Activated naive CD4-positive, alpha-beta T cell treated with anti-CD3 and anti-CD28 coated beads, Interleukin-2, amount 50 U/mL, for 16 hours (primary cell): ENCODE results near the gene MRPS24.

Source experiments
- DNase-seq: peaks from one replicate; pipeline ENCODE4 v3.0.0-alpha.2; 2020

The MRPS24 gene

DNA sequence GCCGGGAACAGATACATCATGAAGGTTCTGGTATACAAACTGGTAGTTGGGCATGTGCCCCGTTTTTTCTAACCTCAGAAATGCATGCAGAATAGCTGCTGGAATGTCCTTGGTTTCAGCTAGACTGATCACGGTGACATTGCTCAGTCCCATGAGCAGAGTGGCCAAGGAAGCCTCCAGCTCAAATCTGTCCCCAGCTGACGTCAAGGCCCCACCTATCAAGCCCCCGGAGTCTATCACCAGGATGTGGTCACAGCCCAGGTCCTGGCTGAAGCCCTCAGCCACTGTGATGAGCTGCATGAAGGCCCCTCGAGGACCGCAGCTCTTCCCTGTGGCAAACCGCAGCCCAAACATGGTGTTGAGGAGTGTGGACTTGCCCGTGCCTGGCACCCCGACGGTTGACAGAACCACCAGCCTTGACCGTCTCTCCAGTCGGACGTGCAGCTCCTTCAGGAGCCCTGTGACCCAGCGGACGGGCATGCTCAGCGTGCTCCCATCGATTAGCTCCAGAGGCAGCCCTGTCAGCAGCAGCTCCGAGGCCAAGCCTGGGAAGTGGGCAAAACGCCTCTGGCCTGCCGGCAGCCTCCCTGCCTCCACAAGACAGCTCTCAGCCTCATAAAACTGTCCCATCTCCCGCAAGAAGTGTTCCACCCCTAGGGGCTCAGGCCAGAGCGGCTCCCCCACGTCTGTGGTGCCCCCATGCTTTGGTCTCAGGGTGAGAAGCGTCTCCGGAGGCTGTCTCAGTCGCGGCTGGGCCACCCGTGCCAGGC lies 7.8 kb upstream of the MRPS24 start:
- no peak for DNase-seq

DNA sequence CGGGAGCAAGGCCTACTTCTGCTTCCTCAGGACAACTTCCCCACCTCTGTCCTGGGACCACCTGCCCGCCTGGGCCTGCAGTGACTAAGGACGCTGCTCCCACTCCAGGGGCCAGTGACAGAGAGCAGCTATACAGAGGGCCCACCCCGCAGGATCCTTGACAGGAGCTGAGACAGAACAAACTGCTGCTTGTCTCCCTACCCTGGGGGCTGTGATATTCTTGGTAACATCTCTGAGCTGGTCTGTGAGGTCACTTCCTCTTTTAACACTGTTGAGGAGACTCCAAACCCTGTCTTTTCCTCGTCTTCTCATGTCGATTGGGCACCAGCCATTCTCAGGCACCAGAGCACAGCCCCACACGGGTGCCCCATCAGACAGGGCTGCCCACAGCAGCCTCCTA lies 6.9 kb upstream of the MRPS24 start:
- no peak for DNase-seq

DNA sequence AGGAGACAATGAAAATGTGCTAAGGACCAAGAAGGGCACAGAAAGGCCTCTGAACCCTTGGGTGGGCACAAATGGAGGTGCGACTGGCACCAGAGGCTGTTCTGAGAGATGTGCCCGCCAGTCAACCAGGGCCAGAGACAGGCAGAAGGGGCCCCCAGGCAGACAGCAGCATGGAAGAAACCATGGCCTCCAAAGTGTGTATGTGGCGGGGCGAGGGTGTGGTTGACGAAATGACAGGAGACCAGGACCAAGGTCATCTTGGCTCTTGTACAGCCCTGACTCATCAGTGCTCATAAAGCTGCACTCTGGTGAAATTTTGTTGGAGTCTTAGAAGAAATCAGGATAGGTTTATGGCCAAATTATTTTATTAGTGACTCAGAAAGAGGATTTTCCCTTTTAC lies 4.0 kb upstream of the MRPS24 start:
- no peak for DNase-seq

DNA sequence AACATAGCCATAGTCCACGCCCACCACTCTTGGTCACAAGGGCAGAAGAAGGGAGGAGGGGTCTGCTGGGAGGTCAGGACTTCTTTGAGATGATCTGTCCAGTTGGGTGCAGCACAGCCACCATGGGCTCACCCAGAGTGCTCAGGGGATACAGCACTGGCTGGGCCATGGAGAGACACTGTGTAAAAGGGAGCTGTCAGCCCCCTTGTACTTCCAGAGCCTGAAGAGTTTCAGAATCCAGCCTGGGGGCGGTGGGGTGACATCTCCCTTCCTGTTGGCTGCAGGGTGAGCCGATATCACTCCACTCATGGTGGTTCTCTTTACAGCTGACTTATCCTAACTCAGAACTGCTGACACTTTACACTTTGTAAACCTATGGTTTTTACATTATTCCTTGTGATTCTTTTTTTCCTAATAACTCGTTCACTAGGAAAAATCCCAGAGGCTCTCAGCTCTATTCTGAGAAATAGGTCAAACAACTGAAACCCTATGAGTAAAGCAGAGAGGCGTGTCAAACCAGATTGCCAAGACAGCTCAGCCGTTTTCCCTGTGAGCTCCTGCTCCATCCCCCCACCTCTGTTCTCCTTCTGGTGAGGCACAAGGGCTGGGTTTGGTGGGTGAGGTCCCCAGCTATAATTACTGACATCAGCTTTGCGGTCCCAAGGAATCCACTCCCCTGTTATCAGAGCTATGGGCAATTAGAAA lies 3.2 kb upstream of the MRPS24 start:
- no peak for DNase-seq

DNA sequence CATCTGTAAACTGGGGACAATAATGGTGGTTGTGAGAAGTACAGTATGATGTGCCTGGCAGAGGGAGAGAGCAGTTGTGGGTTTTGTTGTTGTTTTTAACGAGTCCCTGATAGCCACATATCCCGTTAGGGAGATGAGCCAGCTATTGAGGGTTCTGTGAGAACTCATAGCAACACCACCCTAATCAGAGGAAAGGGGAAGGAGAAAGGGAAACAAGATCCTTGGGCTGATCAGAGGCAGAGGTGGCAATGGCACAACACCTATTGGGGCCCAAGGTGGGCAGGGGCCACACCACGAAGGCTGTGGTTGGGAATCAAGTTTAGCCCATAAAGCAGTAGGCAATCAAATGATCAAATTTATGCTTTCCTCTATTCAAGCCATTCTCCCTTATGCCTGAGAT lies 1.7 kb upstream of the MRPS24 start:
- no peak for DNase-seq

DNA sequence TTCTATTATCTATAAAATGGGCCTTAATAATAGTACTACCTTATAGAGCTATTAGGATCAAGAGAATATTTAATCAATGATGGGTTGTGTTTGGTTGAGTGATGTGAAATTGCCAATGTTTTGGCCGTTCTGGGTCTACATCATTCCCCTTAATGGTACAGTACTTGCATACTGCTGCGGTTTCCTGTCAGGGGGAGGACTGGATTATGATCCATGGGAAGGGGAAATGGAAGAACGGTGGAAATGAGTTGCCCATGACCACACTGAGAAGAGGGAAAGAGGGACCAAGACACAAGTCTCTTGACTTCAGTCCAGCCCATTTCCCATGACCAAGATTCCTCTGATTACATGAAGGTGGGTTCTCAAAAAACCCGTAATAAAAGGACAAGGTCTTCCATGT lies 999 bp upstream of the MRPS24 start:
- no peak for DNase-seq

DNA sequence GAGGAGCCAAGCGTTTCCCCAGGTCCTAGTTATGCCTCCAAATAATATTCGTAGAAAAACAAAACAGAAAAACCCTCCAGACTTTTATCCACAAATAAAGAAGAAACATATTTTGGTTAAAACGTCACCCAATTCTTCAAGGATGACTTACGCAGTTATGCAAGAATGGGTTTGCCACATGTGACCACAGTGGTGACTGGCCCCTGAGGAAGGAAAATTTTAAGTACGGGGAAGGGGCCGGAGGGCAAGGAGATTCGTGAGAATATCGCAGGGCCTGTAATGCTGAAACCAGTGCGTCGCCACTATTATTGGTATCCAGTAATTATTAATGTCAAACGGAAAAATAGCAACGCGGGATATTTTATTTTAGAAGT lies 537 bp upstream of the MRPS24 start:
- no peak for DNase-seq

- DNase-seq: no peak
Measured at GRCh38 chr7:43868681-43869005, 674 bp downstream of the MRPS24 start.

DNA sequence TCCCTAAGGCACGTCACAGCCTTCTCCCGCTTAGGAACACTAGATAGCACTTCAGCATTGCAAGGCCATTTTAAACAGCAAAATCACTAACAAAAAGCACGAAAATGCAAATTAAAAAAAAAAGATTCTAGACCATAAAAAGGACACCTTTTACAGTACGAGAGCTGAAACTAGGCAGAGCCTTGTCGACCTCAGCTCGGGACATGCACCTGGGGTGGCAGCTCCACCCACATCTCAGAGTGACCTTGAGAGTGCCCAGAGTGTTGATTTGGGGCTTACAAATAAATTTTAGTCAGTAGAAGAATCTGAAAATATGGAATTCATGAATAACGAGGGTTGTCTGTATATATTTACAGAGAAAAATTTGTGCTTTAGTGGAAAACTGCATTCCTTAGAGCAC lies 1.1 kb downstream of the MRPS24 start:
- DNase-seq: no peak

DNA sequence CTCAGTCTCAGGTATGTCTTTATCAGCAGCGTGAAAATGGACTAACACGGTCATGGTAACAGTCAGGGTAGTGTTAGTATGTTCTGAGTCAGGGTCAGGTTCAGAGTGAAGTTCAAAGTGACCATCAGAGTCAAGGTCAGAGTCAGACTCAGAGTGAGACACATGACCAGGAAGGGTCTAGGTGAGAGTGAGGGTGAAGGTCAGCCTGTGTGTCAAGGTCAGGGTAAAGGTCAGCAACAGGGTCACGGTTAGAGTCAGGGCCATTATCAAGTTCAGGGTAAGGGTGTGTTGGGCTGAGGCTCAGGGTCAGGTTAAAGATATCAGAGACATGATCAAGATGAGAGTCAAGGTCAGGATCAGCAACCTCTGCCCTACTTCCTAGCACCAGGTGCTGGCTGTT lies 4.0 kb downstream of the MRPS24 start:
- no peak for DNase-seq

DNA sequence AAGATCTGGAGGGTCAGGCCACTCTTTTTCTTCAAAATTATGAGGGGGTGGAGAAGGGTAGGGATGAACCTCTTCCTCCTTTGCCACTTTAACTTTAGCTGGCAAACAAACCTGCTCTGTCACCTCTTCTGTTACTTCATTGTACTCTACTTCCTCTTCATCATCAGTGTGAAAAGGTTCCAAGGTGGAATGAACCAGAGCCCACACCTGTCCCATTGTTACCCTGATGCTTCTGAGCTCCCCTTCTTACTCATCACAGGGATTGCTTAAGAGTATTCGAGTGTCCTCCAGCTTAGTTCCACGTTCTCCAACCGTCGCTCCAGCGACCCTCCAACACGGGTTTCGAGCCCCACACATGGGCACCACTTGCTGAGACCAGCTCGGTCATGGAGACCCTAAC lies 5.2 kb downstream of the MRPS24 start:
- DNase-seq: no peak

- no peak for DNase-seq
Measured at GRCh38 chr7:43856996-43857395, 12.3 kb downstream of the MRPS24 start.

DNA sequence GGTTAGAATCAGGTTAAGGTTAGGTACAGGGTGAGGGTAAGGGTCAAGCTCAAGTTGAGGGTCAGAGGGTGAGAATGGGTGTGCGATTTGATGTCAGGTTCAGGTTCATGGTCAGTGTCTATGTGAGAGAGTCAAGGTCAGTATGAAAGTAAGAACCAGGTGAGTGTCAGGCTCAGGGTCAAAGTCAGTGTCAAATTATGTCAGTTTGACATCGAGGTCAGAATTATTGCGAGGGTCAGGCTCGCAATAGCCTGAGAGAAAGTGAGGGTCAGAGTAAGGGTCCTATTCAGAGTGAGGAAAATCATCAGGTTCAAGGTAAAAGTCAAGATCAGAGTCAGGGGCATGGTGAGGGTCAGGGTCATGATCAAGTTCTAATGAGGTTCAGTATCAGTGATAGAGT lies 13.0 kb downstream of the MRPS24 start:
- DNase-seq: no peak

DNA sequence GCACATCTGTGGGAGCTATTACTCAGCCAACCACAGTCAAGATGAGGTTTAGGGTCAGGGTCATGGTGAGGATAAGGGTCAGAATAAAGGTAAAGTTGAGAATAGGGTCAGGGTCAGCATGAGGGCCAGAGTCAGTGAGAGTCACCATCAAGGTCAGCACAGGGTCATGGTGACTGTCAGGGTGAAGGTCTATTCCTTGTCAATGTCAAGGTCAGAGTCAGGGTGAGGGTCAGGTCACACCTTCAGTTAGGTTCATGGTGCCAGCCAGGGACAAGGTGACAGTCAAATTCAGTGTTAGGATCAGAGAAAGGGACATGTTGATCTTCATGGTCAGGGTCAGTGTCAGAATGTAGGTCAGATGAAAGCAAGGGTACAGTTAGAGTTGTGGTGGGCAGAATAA lies 14.1 kb downstream of the MRPS24 start:
- no peak for DNase-seq

DNA sequence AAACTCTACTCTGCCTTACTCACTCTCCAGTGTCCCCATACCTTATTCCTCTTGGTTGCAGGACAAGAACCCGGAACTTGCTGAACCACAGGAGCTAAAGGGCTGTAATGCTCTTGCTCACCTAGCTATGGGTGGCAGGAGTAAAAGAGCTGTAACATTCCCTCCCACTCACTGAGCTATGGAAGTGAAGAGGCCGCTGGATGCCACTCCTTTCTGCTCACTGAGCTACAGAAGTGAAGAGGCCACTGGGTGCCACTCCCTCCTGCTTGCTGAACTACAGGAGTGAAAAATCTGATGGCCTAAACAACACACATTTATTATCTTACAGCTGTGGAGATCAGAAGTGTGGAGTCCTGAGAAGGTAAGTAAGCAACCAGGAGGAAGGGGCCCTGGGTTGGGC lies 17.5 kb downstream of the MRPS24 start:
- DNase-seq: no peak

GRCh38 chr7:43850348-43851116 lies 18.8 kb downstream of the MRPS24 start:
- DNase-seq: no peak

DNA sequence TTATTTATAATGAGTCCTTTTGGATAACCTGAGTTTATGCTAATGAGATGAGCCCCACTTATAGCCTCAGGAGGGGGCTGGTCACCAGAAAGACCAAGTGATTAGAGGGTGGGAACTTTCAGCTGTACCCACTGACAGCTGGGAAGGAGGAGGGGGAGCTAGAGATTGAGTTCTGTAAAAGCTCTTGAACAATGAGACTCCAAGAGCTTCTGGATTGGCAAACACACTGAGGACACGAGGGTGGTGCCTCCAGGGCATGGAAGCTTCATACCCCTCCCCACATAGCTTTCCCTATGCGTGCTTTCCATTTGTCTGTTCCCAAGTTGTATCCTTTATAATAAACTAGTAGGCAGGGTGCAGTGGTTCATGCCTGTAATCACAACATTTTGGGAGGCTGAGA lies 20.3 kb downstream of the MRPS24 start:
- no peak for DNase-seq

GRCh38 chr7:43847496-43847895 lies 21.8 kb downstream of the MRPS24 start:
- no peak for DNase-seq

GRCh38 chr7:43844662-43845061 lies 24.7 kb downstream of the MRPS24 start:
- no peak for DNase-seq

DNA sequence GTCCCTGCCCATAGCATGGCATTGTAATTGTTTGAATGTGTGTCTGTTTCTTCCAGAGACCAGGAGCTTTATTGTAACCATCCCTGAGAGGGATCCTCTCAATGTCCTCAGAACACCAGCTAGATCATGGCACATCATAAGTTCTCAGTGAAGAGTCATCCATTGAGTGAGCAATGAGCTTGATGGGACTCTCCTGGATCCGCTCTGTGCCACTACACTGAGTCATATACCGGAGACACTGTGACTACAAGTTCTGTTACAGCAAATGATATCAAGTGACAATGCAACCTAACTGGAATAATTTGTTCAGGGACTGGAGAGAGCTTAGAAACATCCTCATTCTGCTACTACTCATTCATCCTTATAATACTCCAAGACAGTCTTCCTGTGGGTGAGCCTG lies 25.1 kb downstream of the MRPS24 start:
- DNase-seq: no peak

DNA sequence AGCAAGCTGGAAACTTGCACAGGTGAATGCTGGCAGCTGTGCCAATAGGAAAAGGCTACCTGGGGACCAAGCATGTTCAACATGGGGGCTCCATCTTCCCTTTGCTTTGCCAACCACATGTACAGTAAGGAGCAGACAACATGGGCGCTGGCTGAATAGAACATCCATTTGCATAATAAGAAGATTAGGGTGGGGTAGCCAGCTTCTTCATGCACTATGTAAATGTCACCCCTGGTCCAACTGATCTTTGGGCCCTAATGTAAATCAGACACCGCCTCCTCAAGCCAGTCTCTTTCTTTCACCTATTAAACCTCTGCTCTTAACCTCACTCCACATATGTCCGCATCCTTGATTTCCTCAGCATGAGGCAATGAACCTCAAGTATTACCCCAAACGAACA lies 26.0 kb downstream of the MRPS24 start:
- DNase-seq: no peak

- DNase-seq: no peak
Measured at GRCh38 chr7:43838201-43838658, 31.1 kb downstream of the MRPS24 start.

DNA sequence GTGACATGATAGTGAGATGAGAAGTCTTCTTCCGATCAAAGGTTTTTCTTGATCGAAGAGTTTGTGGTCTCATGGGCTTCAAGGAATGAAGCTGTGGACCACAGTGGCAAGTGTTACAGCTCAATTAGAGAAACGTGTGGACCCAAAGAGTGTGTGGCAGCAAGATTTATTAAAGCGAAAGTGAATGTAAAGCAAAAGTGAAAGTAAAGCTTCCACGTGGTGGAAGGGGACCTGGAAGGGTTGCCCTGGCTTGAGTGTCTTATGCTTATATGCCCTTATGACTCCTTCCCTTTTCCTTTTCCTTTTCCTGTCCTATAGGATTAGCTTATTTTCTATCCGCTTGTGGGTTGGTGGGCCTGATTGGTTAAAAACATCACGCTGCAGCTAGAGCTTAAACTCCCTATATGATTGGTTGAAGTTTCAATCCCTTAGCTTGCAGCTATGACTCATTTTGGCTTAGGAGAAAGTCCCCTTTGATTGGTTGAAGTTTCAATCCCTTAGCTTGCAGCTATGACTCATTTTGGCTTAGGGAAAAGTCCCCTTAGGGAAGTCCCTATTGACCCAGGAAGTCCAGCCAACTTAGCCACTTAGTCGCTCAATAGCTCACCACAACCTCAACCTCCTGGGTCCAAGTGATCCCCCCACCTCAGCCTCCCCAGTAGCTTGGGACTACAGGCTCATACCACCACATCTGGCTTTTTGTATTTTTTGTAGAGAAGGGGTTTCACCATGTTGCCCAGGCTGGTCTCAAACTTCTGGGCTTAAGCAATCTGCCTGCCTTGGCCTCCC lies 34.7 kb downstream of the MRPS24 start:
- peak; percentile 28 for DNase-seq
